ENCODE data around the gene CENPM. TPM values are rescaled to one million over a fixed set of nuclear protein-coding genes. Genes with fewer than 3 reads are reported as not detected.

CENPM gene
- total RNA-seq, 1 experiment from 2014 or later = 39.8 TPM

DNA sequence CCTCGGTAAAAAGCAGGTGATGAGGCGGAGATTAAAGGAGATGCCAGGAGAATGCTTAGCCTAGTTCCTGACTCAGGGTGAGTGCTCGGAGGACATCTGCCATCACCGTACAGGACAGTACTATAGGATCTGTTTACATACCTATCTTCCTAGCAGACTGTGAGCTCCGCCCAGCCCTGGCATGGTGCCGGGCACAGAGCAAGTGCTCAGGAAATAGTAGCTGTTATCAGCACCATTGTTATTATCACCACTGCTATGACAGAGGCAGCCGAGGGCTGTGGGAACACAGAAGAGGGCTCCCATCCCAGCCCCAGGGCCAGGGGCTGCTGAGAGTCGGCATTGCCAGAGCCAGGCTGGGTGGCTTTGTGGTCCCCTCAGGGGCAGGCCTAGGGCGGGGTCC, 21.6 kb upstream of the CENPM start:
- intact Hi-C loops (cut with micrococcal nuclease; ENCODE audit: unreplicated experiment) = loop anchor here (5.0 to 10.0 kb wide), 2 partner anchors 104 to 146 kb away; partner anchors contain the start of genes NAGA and PHETA2
- no peaks in the 10 kb centered on the region for H3K36me3 ChIP-seq (ENCODE audit: control insufficient read depth, insufficient read depth, low read length)
- ATAC-seq = no peak
- no peaks in the 10 kb centered on the region for H3K4me1 ChIP-seq (ENCODE audit: control insufficient read depth, insufficient read depth, low read length)
- CTCF ChIA-PET = interaction anchor here (0.6 kb wide), 1 partner anchor 106 kb away, joined by 3 read pairs; no protein-coding TSS in a partner anchor
- H3K27ac ChIP-seq (ENCODE audit: low read length) = no peak overlapping the region
- no peak overlapping the region for H3K4me3 ChIP-seq (ENCODE audit: low read depth in 2 of 2, low read length in 2 of 2)
- no peak for DNase-seq (ENCODE audit: low read depth, low spot score)
- H3K9me3 ChIP-seq (ENCODE audit: control insufficient read depth, insufficient read depth, low read depth, low read length) = no peaks in the 10 kb centered on the region
- in situ Hi-C loops (cut with HindIII; ENCODE audit: low pct_unique_long_range_greater_than_20kb, low sequenced_read_pairs) = no loop called here
- no peaks in the 10 kb centered on the region for H3K27me3 ChIP-seq (ENCODE audit: control insufficient read depth, insufficient read depth, low read length)
- BruUV-seq (replicated peaks) = no TSS peak
- POLR2A ChIA-PET = no interaction called here
- TF ChIP-seq POLR2AphosphoS5 (IDR thresholded peaks at IDR 0.05; ENCODE audit: low read depth, low read length) (no peak), CTCF (IDR thresholded peaks at IDR 0.05) (no peak), SIN3A (IDR thresholded peaks at IDR 0.05; ENCODE audit: borderline replicate concordance, insufficient read depth, low read depth, low read length) (no peak), TCF7L2 (IDR thresholded peaks at IDR 0.05; ENCODE audit: low read depth, low read length) (no peak)
- TF ChIP-seq, protein P1, sequence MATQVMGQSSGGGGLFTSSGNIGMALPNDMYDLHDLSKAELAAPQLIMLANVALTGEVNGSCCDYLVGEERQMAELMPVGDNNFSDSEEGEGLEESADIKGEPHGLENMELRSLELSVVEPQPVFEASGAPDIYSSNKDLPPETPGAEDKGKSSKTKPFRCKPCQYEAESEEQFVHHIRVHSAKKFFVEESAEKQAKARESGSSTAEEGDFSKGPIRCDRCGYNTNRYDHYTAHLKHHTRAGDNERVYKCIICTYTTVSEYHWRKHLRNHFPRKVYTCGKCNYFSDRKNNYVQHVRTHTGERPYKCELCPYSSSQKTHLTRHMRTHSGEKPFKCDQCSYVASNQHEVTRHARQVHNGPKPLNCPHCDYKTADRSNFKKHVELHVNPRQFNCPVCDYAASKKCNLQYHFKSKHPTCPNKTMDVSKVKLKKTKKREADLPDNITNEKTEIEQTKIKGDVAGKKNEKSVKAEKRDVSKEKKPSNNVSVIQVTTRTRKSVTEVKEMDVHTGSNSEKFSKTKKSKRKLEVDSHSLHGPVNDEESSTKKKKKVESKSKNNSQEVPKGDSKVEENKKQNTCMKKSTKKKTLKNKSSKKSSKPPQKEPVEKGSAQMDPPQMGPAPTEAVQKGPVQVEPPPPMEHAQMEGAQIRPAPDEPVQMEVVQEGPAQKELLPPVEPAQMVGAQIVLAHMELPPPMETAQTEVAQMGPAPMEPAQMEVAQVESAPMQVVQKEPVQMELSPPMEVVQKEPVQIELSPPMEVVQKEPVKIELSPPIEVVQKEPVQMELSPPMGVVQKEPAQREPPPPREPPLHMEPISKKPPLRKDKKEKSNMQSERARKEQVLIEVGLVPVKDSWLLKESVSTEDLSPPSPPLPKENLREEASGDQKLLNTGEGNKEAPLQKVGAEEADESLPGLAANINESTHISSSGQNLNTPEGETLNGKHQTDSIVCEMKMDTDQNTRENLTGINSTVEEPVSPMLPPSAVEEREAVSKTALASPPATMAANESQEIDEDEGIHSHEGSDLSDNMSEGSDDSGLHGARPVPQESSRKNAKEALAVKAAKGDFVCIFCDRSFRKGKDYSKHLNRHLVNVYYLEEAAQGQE (IDR thresholded peaks at IDR 0.05; ENCODE audit: insufficient read depth in 1 of 2, low read depth in 2 of 2, low read length in 1 of 2) = no peak

DNA sequence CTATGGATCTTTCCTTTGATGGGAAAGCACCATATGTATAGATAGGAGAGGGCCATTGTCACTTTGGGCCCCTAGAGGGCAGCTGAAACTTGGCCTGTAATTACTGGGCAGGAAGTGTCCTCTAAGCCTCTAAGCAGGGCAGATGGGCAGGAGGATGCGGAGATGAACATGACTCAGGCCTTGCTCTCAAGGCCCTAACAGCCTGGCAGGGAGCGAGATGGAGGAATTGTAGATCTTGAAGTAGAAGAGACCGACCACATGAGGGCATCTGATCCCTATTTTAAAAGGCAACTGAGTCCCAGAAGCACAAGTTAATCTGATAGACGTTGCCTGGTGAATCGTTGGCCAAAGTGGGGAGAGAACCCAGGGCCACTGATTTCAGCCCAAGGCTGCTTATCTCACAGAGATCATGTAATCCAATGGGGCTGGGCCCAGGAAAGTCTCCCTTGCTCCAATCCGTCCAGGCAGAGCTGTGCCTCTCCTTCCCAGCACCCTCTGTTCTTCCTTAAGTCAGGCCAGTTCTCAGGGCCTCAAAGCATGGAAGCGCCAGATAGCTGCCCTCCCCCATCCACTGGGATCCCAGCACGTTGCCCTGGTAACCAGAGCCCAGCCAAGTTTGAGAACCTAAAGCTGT, 19.8 kb upstream of the CENPM start:
- no TSS peak for BruUV-seq (replicated peaks)
- ChIA-PET CTCF (no interaction called here), POLR2A (no interaction called here)
- H3K4me3 ChIP-seq (ENCODE audit: low read depth in 2 of 2, low read length in 2 of 2) = no peak overlapping the region
- TF ChIP-seq SIN3A (IDR thresholded peaks at IDR 0.05; ENCODE audit: borderline replicate concordance, insufficient read depth, low read depth, low read length) (no peak), POLR2AphosphoS5 (IDR thresholded peaks at IDR 0.05; ENCODE audit: low read depth, low read length) (no peak), CTCF (IDR thresholded peaks at IDR 0.05) (no peak; the same call in 1 of the 2 replicates), TCF7L2 (IDR thresholded peaks at IDR 0.05; ENCODE audit: low read depth, low read length) (no peak)
- TF ChIP-seq, protein P1 (IDR thresholded peaks at IDR 0.05; ENCODE audit: insufficient read depth in 1 of 2, low read depth in 2 of 2, low read length in 1 of 2) = no peak
- intact Hi-C loops (cut with micrococcal nuclease; ENCODE audit: unreplicated experiment) = loop anchor here (5.0 to 10.0 kb wide), 2 partner anchors 106 to 148 kb away; partner anchors contain the start of genes NAGA and PHETA2
- DNase-seq (ENCODE audit: low read depth, low spot score) (peak; percentile 48), ATAC-seq (peak; percentile 83)
- H3K36me3 ChIP-seq (ENCODE audit: control insufficient read depth, insufficient read depth, low read length) = no peaks in the 10 kb centered on the region
- in situ Hi-C loops (cut with HindIII; ENCODE audit: low pct_unique_long_range_greater_than_20kb, low sequenced_read_pairs) = no loop called here
- no peaks in the 10 kb centered on the region for H3K4me1 ChIP-seq (ENCODE audit: control insufficient read depth, insufficient read depth, low read length)
- no peaks in the 10 kb centered on the region for H3K27me3 ChIP-seq (ENCODE audit: control insufficient read depth, insufficient read depth, low read length)
- H3K27ac ChIP-seq (ENCODE audit: low read length) = no peak overlapping the region
- H3K9me3 ChIP-seq (ENCODE audit: control insufficient read depth, insufficient read depth, low read depth, low read length) = no peaks in the 10 kb centered on the region

Data from Panc1 (cell line).